ENCODE data around the gene BPIFB3.

The BPIFB3 gene

GRCh38 chr20:33031531-33031930 is 22.2 kb upstream of the BPIFB3 start, which contains the start of gene BPIFB6:
TSS of gene BPIFB6 (plus strand) at chr20:33031648. CDS start at chr20:33031648, 0 bp downstream.
- TF ChIP-seq ZNF571 (tag by site-specific recombination; IDR thresholded peaks at IDR 0.05): no peak
- no peak for TF ChIP-seq ZNF677 (tag by site-specific recombination; IDR thresholded peaks at IDR 0.05)
- no peak for TF ChIP-seq YY2 (tag by site-specific recombination; IDR thresholded peaks at IDR 0.05)
- no peak for TF ChIP-seq ZNF155 (tag by site-specific recombination; IDR thresholded peaks at IDR 0.05)
- TF ChIP-seq ZBTB48 (tag by site-specific recombination; IDR thresholded peaks at IDR 0.05): no peak
- no peak for TF ChIP-seq ZNF624 (tag by site-specific recombination; IDR thresholded peaks at IDR 0.05)
- TF ChIP-seq ZNF707 (tag by site-specific recombination; IDR thresholded peaks at IDR 0.05): no peak
- no peak for TF ChIP-seq ZXDB (tag by site-specific recombination; IDR thresholded peaks at IDR 0.05)
- no peak for TF ChIP-seq ZNF138 (tag by site-specific recombination; IDR thresholded peaks at IDR 0.05; ENCODE audit: borderline replicate concordance)
- no peak for TF ChIP-seq ZNF701 (tag by site-specific recombination; IDR thresholded peaks at IDR 0.05)
- no peak for TF ChIP-seq YY1 (tag by site-specific recombination; IDR thresholded peaks at IDR 0.05)
- no peak for TF ChIP-seq ZNF776 (tag by site-specific recombination; IDR thresholded peaks at IDR 0.05; ENCODE audit: borderline replicate concordance)
- no peak for TF ChIP-seq GLI2 (tag by site-specific recombination; IDR thresholded peaks at IDR 0.05; ENCODE audit: borderline replicate concordance, low read depth)
- TF ChIP-seq CTCF (tag by site-specific recombination; IDR thresholded peaks at IDR 0.05): no peak
- no peak for TF ChIP-seq SP2 (tag by site-specific recombination; IDR thresholded peaks at IDR 0.05)
- TF ChIP-seq ZFP69B (tag by site-specific recombination; IDR thresholded peaks at IDR 0.05): no peak
- no peak for TF ChIP-seq ZNF341 (tag by site-specific recombination; IDR thresholded peaks at IDR 0.05; ENCODE audit: low read depth)
- no peak within 1 kb of the TSS for H3K27ac ChIP-seq (ENCODE audit: extremely low read depth, low read depth, low read length)
- no peaks in the 10 kb centered on the region for H3K4me1 ChIP-seq (ENCODE audit: control insufficient read depth, insufficient read depth, low read length)
- H3K36me3 ChIP-seq (ENCODE audit: control insufficient read depth in 2 of 2, insufficient read depth in 1 of 2, low read length in 2 of 2): no peaks in the 10 kb centered on the region
- POLR2A ChIA-PET: no interaction called here
- H3K9me3 ChIP-seq (ENCODE audit: control insufficient read depth, insufficient read depth, low read depth, low read length): no peaks in the 10 kb centered on the region
- no peak within 1 kb of the TSS for H3K4me3 ChIP-seq (ENCODE audit: low read depth, low read length)
- CTCF ChIA-PET: no interaction called here

GRCh38 chr20:33032555-33032954 is 21.1 kb upstream of the BPIFB3 start:
- CTCF ChIA-PET: no interaction called here

More at GRCh38 chr20:33032555-33032954, 21.1 kb upstream of the BPIFB3 start:
- POLR2A ChIA-PET: no interaction called here
- H3K9me3 ChIP-seq (ENCODE audit: control insufficient read depth, insufficient read depth, low read depth, low read length): no peaks in the 10 kb centered on the region
- TF ChIP-seq ZNF518A (tag by site-specific recombination; conservative IDR thresholded peaks at IDR 0.05; ENCODE audit: low read depth) (no peak), ATF2 (tag by site-specific recombination; IDR thresholded peaks at IDR 0.05; ENCODE audit: low read depth) (no peak), ZNF639 (tag by site-specific recombination; IDR thresholded peaks at IDR 0.05) (no peak), ZFP37 (tag by site-specific recombination; IDR thresholded peaks at IDR 0.05) (no peak)
- no peaks in the 10 kb centered on the region for H3K4me1 ChIP-seq (ENCODE audit: control insufficient read depth, insufficient read depth, low read length)
- H3K36me3 ChIP-seq (ENCODE audit: control insufficient read depth in 2 of 2, insufficient read depth in 1 of 2, low read length in 2 of 2): no peaks in the 10 kb centered on the region
- no peak overlapping the region for H3K4me3 ChIP-seq (ENCODE audit: low read depth, low read length)
- no peak overlapping the region for H3K27ac ChIP-seq (ENCODE audit: extremely low read depth, low read depth, low read length)

Data from HEK293 (cell line).